Activated CD8-positive, alpha-beta T cell treated with anti-CD3 and anti-CD28 coated beads, Interleukin-2, amount 10 ng/mL, durations not matched to agents 7 days and 5 days (primary cell): ENCODE results near the gene ADGRD1. TPM values are rescaled to one million over a fixed set of nuclear protein-coding genes. Genes with fewer than 3 reads are reported as not detected.

Source experiments
- ATAC-seq: fragments of 150-1000 bp; cut with Tn5 transposase; one replicate; pipeline ENCODE4 v1.10.0; 2021; ENCODE audit warnings: moderate library complexity
- CTCF ChIA-PET: fragments of 350-600 bp; sonication (Branson Sonifier 250); formaldehyde crosslinking; loops from one replicate; lab custom pipeline; 2021; ENCODE audit warnings: antibody characterized with exemption; lab: Charles Lee
- POLR2A ChIA-PET: fragments of 350-600 bp; sonication (Branson Sonifier 250); formaldehyde crosslinking; loops from one replicate; lab custom pipeline; 2021; ENCODE audit warnings: antibody characterized with exemption; lab: Charles Lee
- DNase-seq: peaks from one replicate; pipeline ENCODE4 v3.0.0-alpha.2; 2020
- H3K27ac Mint-ChIP-seq: one replicate; pipeline ENCODE4 v1.8.0; 2021; ENCODE audit warnings: mild to moderate bottlenecking, mixed read lengths
- H3K27me3 Mint-ChIP-seq: one replicate; pipeline ENCODE4 v1.8.0; 2021; ENCODE audit warnings: low read depth, mixed read lengths
- H3K36me3 Mint-ChIP-seq: one replicate; pipeline ENCODE4 v1.8.0; 2021; ENCODE audit warnings: low read depth, mixed read lengths
- H3K4me1 Mint-ChIP-seq: one replicate; pipeline ENCODE4 v1.8.0; 2021; ENCODE audit warnings: low read depth, mixed read lengths
- H3K4me3 Mint-ChIP-seq: one replicate; pipeline ENCODE4 v1.8.0; 2021; ENCODE audit warnings: mild to moderate bottlenecking, mixed read lengths
- H3K9me3 Mint-ChIP-seq: one replicate; pipeline ENCODE4 v1.8.0; 2022; ENCODE audit warnings: mixed read lengths; ENCODE audit not compliant: insufficient read depth
- total RNA-seq, 2 experiments: library from RNA; stranded (reverse); gene quantifications; one replicate each; pipeline ENCODE4 v1.2.3, GENCODE V29; 2021

The ADGRD1 gene
- total RNA-seq, 2 experiments from 2014 or later, result not detected

GRCh38 chr12:131151558-131152345 lies 198.0 kb downstream of the ADGRD1 start:
- peaks cover 14% of the 10 kb centered on the region for H3K27me3 Mint-ChIP-seq
- CTCF ChIA-PET, result no interaction called here
- no peak overlapping the region for H3K27ac Mint-ChIP-seq
- no peak overlapping the region for H3K4me3 Mint-ChIP-seq
- no peaks in the 10 kb centered on the region for H3K36me3 Mint-ChIP-seq
- no peaks in the 10 kb centered on the region for H3K4me1 Mint-ChIP-seq
- H3K9me3 Mint-ChIP-seq, result no peaks in the 10 kb centered on the region
- ATAC-seq, result no peak
- no peak for DNase-seq
- POLR2A ChIA-PET, result interaction anchor here (0.6 kb wide), 2 partner anchors 10 to 652 kb away, joined by 3 to 7 read pairs; no protein-coding TSS in a partner anchor

DNA sequence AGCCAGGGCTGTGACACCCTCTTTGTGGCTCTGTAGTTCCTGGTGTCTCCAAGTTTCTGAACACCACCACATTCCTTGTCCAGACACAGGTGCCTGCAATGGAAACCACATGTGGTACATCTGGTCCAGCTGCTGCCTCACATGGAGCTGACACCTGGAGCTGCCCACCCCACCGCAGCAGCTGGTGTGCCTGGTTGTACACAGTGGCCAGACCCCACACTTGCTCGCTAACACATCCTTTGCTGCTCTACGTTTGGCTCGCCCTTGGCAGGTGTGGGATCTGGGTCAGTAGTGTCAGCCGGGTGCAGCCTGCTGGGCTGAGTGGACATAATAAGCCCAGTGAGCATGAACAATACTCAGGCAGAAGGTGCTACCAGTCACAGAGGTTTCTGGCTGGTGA lies 198.9 kb downstream of the ADGRD1 start:
- no peaks in the 10 kb centered on the region for H3K36me3 Mint-ChIP-seq
- ChIA-PET CTCF (no interaction called here), POLR2A (no interaction called here)
- no peak for DNase-seq
- no peaks in the 10 kb centered on the region for H3K9me3 Mint-ChIP-seq
- H3K4me1 Mint-ChIP-seq, result no peaks in the 10 kb centered on the region
- peaks cover 11% of the 10 kb centered on the region for H3K27me3 Mint-ChIP-seq
- ATAC-seq, result no peak
- H3K4me3 Mint-ChIP-seq, result no peak overlapping the region
- no peak overlapping the region for H3K27ac Mint-ChIP-seq

DNA sequence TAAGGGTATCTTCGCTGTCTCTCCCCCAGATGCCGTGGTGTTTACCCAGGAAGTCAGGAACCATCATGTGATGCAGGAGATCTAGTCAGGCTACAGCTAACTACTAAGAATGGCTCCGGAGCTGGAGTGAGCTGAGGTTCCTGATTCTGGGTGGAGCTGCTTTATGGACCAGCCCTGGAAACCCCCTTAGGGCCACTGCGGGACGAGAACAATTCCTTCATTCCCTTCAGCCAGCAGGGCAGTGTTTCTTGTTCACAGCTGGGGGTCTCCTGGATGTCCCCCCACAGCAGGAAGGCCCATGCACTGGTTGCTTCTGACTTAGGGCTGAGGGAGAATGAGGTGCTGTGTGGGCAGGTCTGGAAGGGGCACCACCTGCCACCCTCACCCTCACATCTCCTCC lies 199.3 kb downstream of the ADGRD1 start:
- Mint-ChIP-seq H3K4me3 (no peak overlapping the region), H3K27me3 (peaks cover 11% of the 10 kb centered on the region), H3K9me3 (no peaks in the 10 kb centered on the region), H3K27ac (no peak overlapping the region), H3K4me1 (no peaks in the 10 kb centered on the region), H3K36me3 (no peaks in the 10 kb centered on the region)
- DNase-seq (no peak), ATAC-seq (no peak)
- POLR2A ChIA-PET, result no interaction called here
- CTCF ChIA-PET, result interaction anchor here (1.4 kb wide), 1 partner anchor 20 kb away, joined by 3 read pairs; no protein-coding TSS in a partner anchor

- H3K27me3 Mint-ChIP-seq, result peaks cover 7% of the 10 kb centered on the region
- CTCF ChIA-PET, result interaction anchor here (1.4 kb wide), 1 partner anchor 21 kb away, joined by 3 read pairs; no protein-coding TSS in a partner anchor
- POLR2A ChIA-PET, result no interaction called here
- DNase-seq (no peak), ATAC-seq (no peak)
- no peaks in the 10 kb centered on the region for H3K9me3 Mint-ChIP-seq
- H3K4me1 Mint-ChIP-seq, result no peaks in the 10 kb centered on the region
- H3K4me3 Mint-ChIP-seq, result no peak overlapping the region
- no peak overlapping the region for H3K27ac Mint-ChIP-seq
- H3K36me3 Mint-ChIP-seq, result no peaks in the 10 kb centered on the region
These were observed 200.2 kb downstream of the ADGRD1 start for GRCh38 chr12:131153956-131154355.

DNA sequence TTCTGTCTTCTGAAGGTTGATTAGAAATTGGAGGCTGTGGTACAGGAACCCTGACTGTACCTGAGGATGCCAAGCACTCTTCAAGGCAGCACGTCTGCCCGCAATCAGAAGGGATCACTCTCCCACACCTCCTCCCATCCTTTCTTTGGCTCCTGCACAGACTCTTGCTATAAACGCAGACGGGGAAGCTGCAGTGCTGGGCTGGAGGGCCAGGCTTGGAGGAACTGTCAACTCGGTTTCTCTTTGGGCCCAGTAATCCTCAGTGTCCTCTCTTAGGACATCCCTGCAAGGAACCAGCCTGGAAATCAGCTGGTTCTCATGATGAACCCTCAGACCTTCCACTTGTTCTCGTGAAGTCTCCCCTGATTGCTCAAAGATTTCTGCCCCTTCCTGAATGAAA lies 201.4 kb downstream of the ADGRD1 start:
- CTCF ChIA-PET, result no interaction called here
- no peaks in the 10 kb centered on the region for H3K36me3 Mint-ChIP-seq
- DNase-seq (no peak), ATAC-seq (no peak)
- no peak overlapping the region for H3K4me3 Mint-ChIP-seq
- POLR2A ChIA-PET, result no interaction called here
- no peaks in the 10 kb centered on the region for H3K4me1 Mint-ChIP-seq
- H3K9me3 Mint-ChIP-seq, result no peaks in the 10 kb centered on the region
- H3K27me3 Mint-ChIP-seq, result peaks cover 9% of the 10 kb centered on the region
- no peak overlapping the region for H3K27ac Mint-ChIP-seq

DNA sequence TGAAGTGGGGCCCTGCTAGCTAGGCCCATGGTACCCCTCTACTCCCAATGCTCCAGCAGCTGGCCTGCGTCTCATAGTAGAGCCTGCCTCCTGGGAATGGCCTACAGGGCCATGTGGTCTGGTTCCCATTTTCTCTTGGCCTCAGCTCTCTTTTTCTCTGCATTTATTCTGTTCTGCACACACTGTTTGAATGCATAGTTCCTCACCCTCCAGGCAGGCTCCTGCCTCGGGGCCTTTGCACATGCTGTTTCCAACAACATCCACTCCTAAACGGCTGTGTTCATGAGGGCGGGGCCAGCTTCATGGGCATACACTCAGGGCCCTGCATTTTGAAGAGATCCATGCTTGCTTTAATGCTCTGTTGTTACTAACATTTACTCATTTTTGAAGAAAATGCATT lies 204.0 kb downstream of the ADGRD1 start:
- ChIA-PET CTCF (no interaction called here), POLR2A (interaction anchor here (0.6 kb wide), 1 partner anchor 89 kb away, joined by 3 read pairs; no protein-coding TSS in a partner anchor)
- DNase-seq (no peak), ATAC-seq (no peak)
- H3K4me1 Mint-ChIP-seq, result no peaks in the 10 kb centered on the region
- no peaks in the 10 kb centered on the region for H3K36me3 Mint-ChIP-seq
- H3K27ac Mint-ChIP-seq, result no peak overlapping the region
- peaks cover 3% of the 10 kb centered on the region for H3K27me3 Mint-ChIP-seq
- H3K4me3 Mint-ChIP-seq, result no peak overlapping the region
- H3K9me3 Mint-ChIP-seq, result no peaks in the 10 kb centered on the region

DNA sequence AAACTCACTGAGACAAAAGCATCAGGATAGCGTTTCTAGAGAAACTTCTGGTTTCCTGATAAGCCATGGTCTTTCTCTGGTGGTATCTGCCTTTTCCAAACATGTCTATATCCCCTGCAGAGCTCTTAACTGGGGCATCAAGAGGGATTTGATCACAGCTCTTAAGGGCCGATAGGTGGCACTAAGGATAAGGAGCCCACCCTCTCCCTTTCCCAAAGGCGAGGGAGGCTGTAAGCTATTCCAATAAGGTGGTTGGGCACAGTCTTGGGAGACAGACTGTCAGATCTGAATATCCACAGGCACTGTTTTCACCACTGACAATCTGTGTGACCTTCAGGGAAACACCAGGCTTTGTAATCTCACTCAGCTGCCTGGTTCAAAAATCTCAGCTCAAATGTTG lies 206.0 kb downstream of the ADGRD1 start:
- DNase-seq (no peak), ATAC-seq (no peak)
- ChIA-PET CTCF (interaction anchor here (0.9 to 1.3 kb wide), 2 partner anchors 54 to 56 kb away, joined by 3 to 4 read pairs; no protein-coding TSS in a partner anchor), POLR2A (interaction anchor here (0.5 kb wide), 1 partner anchor 10 kb away, joined by 3 read pairs; no protein-coding TSS in a partner anchor)
- H3K9me3 Mint-ChIP-seq, result no peaks in the 10 kb centered on the region
- no peak overlapping the region for H3K27ac Mint-ChIP-seq
- H3K4me1 Mint-ChIP-seq, result no peaks in the 10 kb centered on the region
- peaks cover 2% of the 10 kb centered on the region for H3K27me3 Mint-ChIP-seq
- H3K36me3 Mint-ChIP-seq, result no peaks in the 10 kb centered on the region
- H3K4me3 Mint-ChIP-seq, result no peak overlapping the region

- ChIA-PET POLR2A (no interaction called here), CTCF (no interaction called here)
- Mint-ChIP-seq H3K27me3 (peaks cover 2% of the 10 kb centered on the region), H3K36me3 (no peaks in the 10 kb centered on the region), H3K27ac (no peak overlapping the region), H3K4me1 (no peaks in the 10 kb centered on the region), H3K4me3 (no peak overlapping the region), H3K9me3 (no peaks in the 10 kb centered on the region)
- no peak for DNase-seq
- ATAC-seq, result no peak
These were observed 208.4 kb downstream of the ADGRD1 start for GRCh38 chr12:131162113-131162512.

GRCh38 chr12:131163189-131163738 lies 209.6 kb downstream of the ADGRD1 start:
- DNase-seq (no peak), ATAC-seq (no peak)
- H3K9me3 Mint-ChIP-seq, result no peaks in the 10 kb centered on the region
- H3K4me3 Mint-ChIP-seq, result no peak overlapping the region
- ChIA-PET POLR2A (no interaction called here), CTCF (no interaction called here)
- H3K36me3 Mint-ChIP-seq, result no peaks in the 10 kb centered on the region
- no peaks in the 10 kb centered on the region for H3K4me1 Mint-ChIP-seq
- H3K27me3 Mint-ChIP-seq, result peaks cover 2% of the 10 kb centered on the region
- no peak overlapping the region for H3K27ac Mint-ChIP-seq

- Mint-ChIP-seq H3K4me3 (no peak overlapping the region), H3K36me3 (no peaks in the 10 kb centered on the region), H3K27me3 (peaks cover 2% of the 10 kb centered on the region), H3K4me1 (no peaks in the 10 kb centered on the region), H3K9me3 (no peaks in the 10 kb centered on the region), H3K27ac (no peak overlapping the region)
- DNase-seq (no peak), ATAC-seq (no peak)
- ChIA-PET CTCF (no interaction called here), POLR2A (no interaction called here)
These were observed 210.6 kb downstream of the ADGRD1 start for GRCh38 chr12:131164096-131164872.

DNA sequence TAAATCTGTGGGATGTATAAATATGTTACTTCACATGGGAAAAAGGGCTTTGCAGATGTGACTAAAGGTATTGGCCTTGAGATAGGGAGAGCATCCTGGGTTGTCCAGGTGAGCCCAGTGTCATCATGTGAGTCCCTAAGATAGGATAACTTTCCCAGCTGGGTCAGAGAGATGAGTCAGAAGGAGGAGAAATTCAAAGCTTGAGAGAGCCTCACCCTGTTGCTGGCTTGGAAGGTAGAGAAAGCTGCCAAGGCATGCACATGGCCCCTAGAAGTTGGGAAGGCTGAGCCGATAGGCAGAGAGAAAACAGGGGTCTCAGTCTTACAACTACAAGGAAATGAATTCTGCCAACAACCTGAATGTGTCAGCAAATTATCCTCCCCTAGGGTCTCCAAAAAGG lies 213.0 kb downstream of the ADGRD1 start:
- H3K4me3 Mint-ChIP-seq, result no peak overlapping the region
- H3K9me3 Mint-ChIP-seq, result no peaks in the 10 kb centered on the region
- H3K27ac Mint-ChIP-seq, result no peak overlapping the region
- H3K27me3 Mint-ChIP-seq, result peaks cover 6% of the 10 kb centered on the region
- ChIA-PET CTCF (no interaction called here), POLR2A (no interaction called here)
- DNase-seq (no peak), ATAC-seq (no peak)
- no peaks in the 10 kb centered on the region for H3K4me1 Mint-ChIP-seq
- no peaks in the 10 kb centered on the region for H3K36me3 Mint-ChIP-seq

- POLR2A ChIA-PET, result no interaction called here
- Mint-ChIP-seq H3K4me3 (no peak overlapping the region), H3K27ac (no peak overlapping the region), H3K4me1 (no peaks in the 10 kb centered on the region), H3K9me3 (no peaks in the 10 kb centered on the region), H3K27me3 (peaks cover 6% of the 10 kb centered on the region), H3K36me3 (no peaks in the 10 kb centered on the region)
- ATAC-seq (no peak), DNase-seq (no peak)
- CTCF ChIA-PET, result no interaction called here
These were observed 213.6 kb downstream of the ADGRD1 start for GRCh38 chr12:131167334-131167733.
